GM12891 (cell line): ENCODE measurements around the gene NDUFS1.

Source experiments
- PAX5 ChIP-seq: IDR thresholded peaks from 2 replicates; pipeline ENCODE4 v1.6.1; 2011; ENCODE audit warnings: low read length, moderate library complexity, mild to moderate bottlenecking; ENCODE audit not compliant: insufficient read depth, severe bottlenecking
- POLR2A ChIP-seq: IDR thresholded peaks from 2 replicates; pipeline ENCODE4 v1.6.1; 2011; ENCODE audit warnings: low read depth, low read length, control low read depth
- POLR2AphosphoS5 ChIP-seq: IDR thresholded peaks from 2 replicates; pipeline ENCODE4 v1.6.1; 2011; ENCODE audit warnings: low read depth, low read length, control low read depth
- POU2F2 ChIP-seq: IDR thresholded peaks from 2 replicates; pipeline ENCODE4 v1.6.1; 2011; ENCODE audit warnings: low read depth, mild to moderate bottlenecking, control low read depth, low read length, moderate library complexity
- TAF1 ChIP-seq: IDR thresholded peaks from 2 replicates; pipeline ENCODE4 v1.6.1; 2011; ENCODE audit warnings: low read depth, low read length, control low read depth

DNA sequence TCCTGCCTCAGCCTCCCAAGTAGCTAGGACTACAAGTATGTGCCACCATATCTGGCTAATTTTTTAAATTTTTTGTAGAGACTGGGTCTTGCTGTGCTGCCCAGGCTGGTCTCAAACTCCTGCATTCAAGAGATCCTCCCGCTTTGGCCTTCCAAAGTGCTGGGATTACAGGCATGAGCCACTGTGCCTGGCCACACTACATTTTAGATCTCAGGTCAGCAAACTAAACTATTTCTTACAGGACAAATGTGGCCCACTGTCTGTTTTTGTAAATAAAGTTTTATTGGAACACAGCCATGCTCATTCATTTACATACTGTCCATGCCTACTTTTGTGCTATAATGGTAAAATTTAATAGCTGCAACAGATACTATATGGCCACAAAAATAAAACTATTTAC lies 91.0 kb downstream of the NDUFS1 start:
- TF ChIP-seq POLR2A (no peak), TAF1 (no peak), POLR2AphosphoS5 (no peak), POU2F2 (no peak), PAX5 (no peak)
